Naive thymus-derived CD4-positive, alpha-beta T cell (primary cell): ENCODE results near the gene LRRC17. TPM values are rescaled to one million over a fixed set of nuclear protein-coding genes. Genes with fewer than 3 reads are reported as not detected.

Experiments used
- ATAC-seq: fragments of 150-1000 bp; cut with Tn5 transposase; 2 replicates; pipeline ENCODE4 v1.10.0; 2021; ENCODE audit warnings: mild to moderate bottlenecking, moderate library complexity
- CTCF ChIA-PET: fragments of 350-600 bp; sonication (Branson Sonifier 250); formaldehyde crosslinking; loops from one replicate; lab custom pipeline; 2021; ENCODE audit warnings: antibody characterized with exemption; lab: Charles Lee
- POLR2A ChIA-PET: fragments of 350-600 bp; sonication (Branson Sonifier 250); formaldehyde crosslinking; loops from one replicate; lab custom pipeline; 2021; ENCODE audit warnings: antibody characterized with exemption, inconsistent platforms; lab: Charles Lee
- DNase-seq, 9 donors: peaks; one replicate each; pipeline versions ENCODE4 v3.0.0 to v3.0.0-alpha.2; 2020 to 2022; ENCODE audit warnings: mixed read lengths in 1 of 9
- H3K27ac ChIP-seq: one replicate; pipeline ENCODE4 v1.7.0; 2013; ENCODE audit warnings: mild to moderate bottlenecking, low read depth, low read length, moderate library complexity
- H3K27me3 ChIP-seq, 2 donors: one replicate each; pipeline ENCODE4 v1.7.0; 2013; ENCODE audit warnings: low read length in 2 of 2, mild to moderate bottlenecking in 2 of 2, moderate library complexity in 2 of 2; ENCODE audit not compliant: control insufficient read depth in 2 of 2, insufficient read depth in 2 of 2
- H3K36me3 ChIP-seq, 3 experiments: 1 replicate in 2 of 3; 2 replicates in 1 of 3; pipeline ENCODE4 v1.7.0; 2013; ENCODE audit warnings: low read length in 3 of 3, mild to moderate bottlenecking in 3 of 3, moderate library complexity in 1 of 3; ENCODE audit not compliant: insufficient read depth in 3 of 3, control insufficient read depth in 2 of 3
- H3K4me1 ChIP-seq, 2 donors: one replicate each; pipeline ENCODE4 v1.7.0; 2013; ENCODE audit warnings: low read length in 2 of 2, mild to moderate bottlenecking in 2 of 2, moderate library complexity in 1 of 2; ENCODE audit not compliant: control insufficient read depth in 2 of 2, insufficient read depth in 2 of 2
- H3K4me3 ChIP-seq: 2 replicates; pipeline ENCODE4 v1.7.0; 2013; ENCODE audit warnings: mild to moderate bottlenecking, low read length
- H3K9me3 ChIP-seq, 3 experiments: 1 replicate in 2 of 3; 2 replicates in 1 of 3; pipeline ENCODE4 v1.7.0; 2013; ENCODE audit warnings: low read length in 3 of 3; ENCODE audit not compliant: control insufficient read depth in 2 of 3
- H3K27ac Mint-ChIP-seq, 9 donors: one replicate each; pipeline ENCODE4 v1.8.0; 2020 to 2022; ENCODE audit warnings: mixed read lengths in 9 of 9, mild to moderate bottlenecking in 8 of 9, moderate library complexity in 5 of 9, inconsistent platforms in 2 of 9
- H3K27me3 Mint-ChIP-seq, 5 donors: one replicate each; pipeline ENCODE4 v1.8.0; 2021 to 2022; ENCODE audit warnings: mixed read lengths in 5 of 5, mild to moderate bottlenecking in 1 of 5
- H3K36me3 Mint-ChIP-seq, 5 donors: one replicate each; pipeline ENCODE4 v1.8.0; 2020 to 2022; ENCODE audit warnings: mixed read lengths in 5 of 5, mild to moderate bottlenecking in 3 of 5, inconsistent platforms in 1 of 5
- H3K4me1 Mint-ChIP-seq, 7 donors: one replicate each; pipeline ENCODE4 v1.8.0; 2020 to 2022; ENCODE audit warnings: mixed read lengths in 7 of 7, mild to moderate bottlenecking in 3 of 7, inconsistent platforms in 1 of 7
- H3K4me3 Mint-ChIP-seq, 10 donors: one replicate each; pipeline ENCODE4 v1.8.0; 2020 to 2022; ENCODE audit warnings: mild to moderate bottlenecking in 10 of 10, mixed read lengths in 10 of 10, moderate library complexity in 6 of 10, inconsistent platforms in 2 of 10
- H3K9me3 Mint-ChIP-seq, 11 donors: one replicate each; pipeline ENCODE4 v1.8.0; 2020 to 2022; ENCODE audit warnings: mixed read lengths in 11 of 11, mild to moderate bottlenecking in 4 of 11, inconsistent platforms in 1 of 11, moderate library complexity in 1 of 11
- intact Hi-C, 2 donors: fragments of 100-400 bp; cut with micrococcal nuclease; formaldehyde crosslinking; loops; one replicate each; pipeline ENCODE4 v1.15.1; 2023
- polyA plus RNA-seq, 2 donors: library from polyadenylated mRNA; unstranded; fragments of 300-500 nt; fragmentation: Illumina TruSeq; gene quantifications; one replicate each; pipeline ENCODE4 v1.2.3, GENCODE V29; 2021
- total RNA-seq, 6 experiments: library from RNA in 5 of 6; stranded (reverse) in 5 of 6; gene quantifications; 1 replicate in 5 of 6; 2 replicates in 1 of 6; pipeline ENCODE4 v1.2.3 and lab custom pipeline; 2021 to 2026

The LRRC17 gene, protein sequence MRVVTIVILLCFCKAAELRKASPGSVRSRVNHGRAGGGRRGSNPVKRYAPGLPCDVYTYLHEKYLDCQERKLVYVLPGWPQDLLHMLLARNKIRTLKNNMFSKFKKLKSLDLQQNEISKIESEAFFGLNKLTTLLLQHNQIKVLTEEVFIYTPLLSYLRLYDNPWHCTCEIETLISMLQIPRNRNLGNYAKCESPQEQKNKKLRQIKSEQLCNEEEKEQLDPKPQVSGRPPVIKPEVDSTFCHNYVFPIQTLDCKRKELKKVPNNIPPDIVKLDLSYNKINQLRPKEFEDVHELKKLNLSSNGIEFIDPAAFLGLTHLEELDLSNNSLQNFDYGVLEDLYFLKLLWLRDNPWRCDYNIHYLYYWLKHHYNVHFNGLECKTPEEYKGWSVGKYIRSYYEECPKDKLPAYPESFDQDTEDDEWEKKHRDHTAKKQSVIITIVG
- total RNA-seq (1 to 10 TPM in 1 of 5 experiments, under 1 TPM in 3, not detected in 1; 0.20 to 1.1 (median 0.38) TPM), polyA plus RNA-seq (under 1 TPM; 0.24 to 0.39 TPM), total RNA-seq (lab: John Stamatoyannopoulos, UW) (not detected)

GRCh38 chr7:102912742-102913141 lies at the start of gene LRRC17:
Gene LRRC17, plus strand, starts transcription at chr7:102913000. Its CDS starts 20,914 bp downstream, at chr7:102933914.
- H3K4me3 ChIP-seq: no peak within 1 kb of the TSS
- H3K36me3 Mint-ChIP-seq: peaks cover 0 to 22% (median 13%) of the 10 kb centered on the region in 5 donors
- H3K4me1 ChIP-seq: no peaks in the 10 kb centered on the region
- peaks cover 0 to 9% (median 0%) of the 10 kb centered on the region in 5 donors for H3K27me3 Mint-ChIP-seq
- H3K9me3 ChIP-seq: no peaks in the 10 kb centered on the region
- ChIA-PET POLR2A (no interaction called here), CTCF (no interaction called here)
- H3K9me3 Mint-ChIP-seq: peaks cover 0 to 12% (median 5%) of the 10 kb centered on the region in 11 donors
- DNase-seq: no peak
- H3K4me1 Mint-ChIP-seq: peaks cover 0 to 5% (median 0%) of the 10 kb centered on the region in 7 donors
- peak within 1 kb of the TSS in 1 of 9 donors; percentile 49 for H3K27ac Mint-ChIP-seq
- ATAC-seq: no peak
- intact Hi-C loops: no loop called here
- no peaks in the 10 kb centered on the region for H3K27me3 ChIP-seq
- H3K4me3 Mint-ChIP-seq: peak within 1 kb of the TSS in 1 of 10 donors; percentile 33
- H3K27ac ChIP-seq: no peak within 1 kb of the TSS
- H3K36me3 ChIP-seq: no peaks in the 10 kb centered on the region

- Mint-ChIP-seq H3K9me3 (no peaks in the 10 kb centered on the region), H3K4me3 (no peak overlapping the region), H3K4me1 (peaks cover 0 to 6% (median 0%) of the 10 kb centered on the region in 7 donors), H3K27ac (no peak overlapping the region), H3K27me3 (peaks cover 0 to 7% (median 0%) of the 10 kb centered on the region in 5 donors), H3K36me3 (peaks cover 0 to 6% (median 0%) of the 10 kb centered on the region in 5 donors)
- ATAC-seq (no peak), DNase-seq (no peak)
- no peak overlapping the region for H3K4me3 ChIP-seq
- no peak overlapping the region for H3K27ac ChIP-seq
- CTCF ChIA-PET: no interaction called here
- no peaks in the 10 kb centered on the region for H3K9me3 ChIP-seq
- H3K27me3 ChIP-seq: no peaks in the 10 kb centered on the region
- intact Hi-C loops: no loop called here
- H3K4me1 ChIP-seq: no peaks in the 10 kb centered on the region
- POLR2A ChIA-PET: no interaction called here
- no peaks in the 10 kb centered on the region for H3K36me3 ChIP-seq
Observed at GRCh38 chr7:102864958-102865357, 47.8 kb upstream of the LRRC17 start.

- no peak overlapping the region for H3K4me3 Mint-ChIP-seq
- peaks cover 0 to 9% (median 0%) of the 10 kb centered on the region in 5 donors for H3K27me3 Mint-ChIP-seq
- peaks cover 0 to 16% (median 1%) of the 10 kb centered on the region in 5 donors for H3K36me3 Mint-ChIP-seq
- Histone ChIP-seq H3K4me1 (no peaks in the 10 kb centered on the region), H3K9me3 (no peaks in the 10 kb centered on the region), H3K36me3 (no peaks in the 10 kb centered on the region), H3K4me3 (no peak overlapping the region), H3K27me3 (no peaks in the 10 kb centered on the region), H3K27ac (no peak overlapping the region)
- POLR2A ChIA-PET: no interaction called here
- H3K9me3 Mint-ChIP-seq: no peaks in the 10 kb centered on the region
- DNase-seq (no peak), ATAC-seq (no peak)
- H3K4me1 Mint-ChIP-seq: peaks cover 0 to 6% (median 0%) of the 10 kb centered on the region in 7 donors
- H3K27ac Mint-ChIP-seq: no peak overlapping the region
- intact Hi-C loops: no loop called here
- CTCF ChIA-PET: no interaction called here
Observed at GRCh38 chr7:102866535-102867215, 46.1 kb upstream of the LRRC17 start.

DNA sequence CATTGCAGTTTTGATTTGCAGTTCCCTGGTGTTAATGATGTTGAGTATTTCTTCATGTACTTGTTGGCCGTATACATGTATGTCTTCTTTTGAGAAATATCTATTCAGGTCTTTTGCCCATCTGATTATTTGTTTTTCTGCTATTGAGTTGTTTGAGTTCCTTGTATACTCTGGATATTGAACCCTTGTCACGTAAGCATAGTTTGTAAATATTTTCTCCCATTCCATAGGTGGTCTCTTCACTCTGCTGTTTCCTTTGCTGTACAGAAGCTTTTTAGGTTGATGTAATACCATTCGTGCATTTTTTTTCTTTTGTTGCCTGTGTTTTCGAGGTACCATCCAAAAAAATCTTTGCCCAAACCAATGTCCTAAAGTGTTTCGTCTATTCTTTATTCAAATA lies 43.6 kb upstream of the LRRC17 start:
- H3K36me3 Mint-ChIP-seq: peaks cover 4 to 21% (median 5%) of the 10 kb centered on the region in 5 donors
- Histone ChIP-seq H3K27me3 (no peaks in the 10 kb centered on the region), H3K27ac (no peak overlapping the region), H3K4me1 (no peaks in the 10 kb centered on the region), H3K36me3 (no peaks in the 10 kb centered on the region), H3K4me3 (no peak overlapping the region), H3K9me3 (no peaks in the 10 kb centered on the region)
- peaks cover 0 to 4% (median 0%) of the 10 kb centered on the region in 5 donors for H3K27me3 Mint-ChIP-seq
- ATAC-seq (no peak), DNase-seq (no peak)
- H3K4me3 Mint-ChIP-seq: no peak overlapping the region
- POLR2A ChIA-PET: no interaction called here
- peaks cover 0 to 16% (median 0%) of the 10 kb centered on the region in 7 donors for H3K4me1 Mint-ChIP-seq
- CTCF ChIA-PET: no interaction called here
- no peaks in the 10 kb centered on the region for H3K9me3 Mint-ChIP-seq
- intact Hi-C loops: no loop called here
- H3K27ac Mint-ChIP-seq: no peak overlapping the region

DNA sequence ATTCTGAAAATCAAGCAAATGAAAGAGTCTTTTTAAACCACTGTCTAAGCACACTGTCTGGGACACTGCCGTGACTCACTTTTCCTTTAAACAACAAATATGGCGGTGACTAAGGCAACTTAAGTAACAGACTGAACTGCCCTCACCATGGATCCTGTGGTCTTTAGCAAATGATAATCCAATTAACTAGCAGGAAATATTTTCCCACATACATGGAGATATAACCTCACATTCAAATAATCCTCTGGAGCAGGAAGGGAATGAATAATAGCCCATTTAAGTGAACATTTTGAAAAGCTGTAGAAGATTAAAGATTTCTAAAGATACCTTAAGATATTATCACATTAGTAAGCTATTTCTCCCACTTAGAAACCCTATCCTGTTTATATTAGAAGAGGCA lies 40.3 kb upstream of the LRRC17 start:
- intact Hi-C loops: no loop called here
- ChIA-PET POLR2A (no interaction called here), CTCF (no interaction called here)
- H3K27me3 Mint-ChIP-seq: peaks cover 0 to 2% (median 0%) of the 10 kb centered on the region in 5 donors
- Histone ChIP-seq H3K4me3 (no peak overlapping the region), H3K4me1 (no peaks in the 10 kb centered on the region), H3K36me3 (no peaks in the 10 kb centered on the region), H3K27me3 (no peaks in the 10 kb centered on the region), H3K9me3 (no peaks in the 10 kb centered on the region), H3K27ac (no peak overlapping the region)
- no peak overlapping the region for H3K27ac Mint-ChIP-seq
- DNase-seq (no peak), ATAC-seq (no peak)
- peaks cover 4 to 19% (median 5%) of the 10 kb centered on the region in 5 donors for H3K36me3 Mint-ChIP-seq
- H3K9me3 Mint-ChIP-seq: no peaks in the 10 kb centered on the region
- H3K4me3 Mint-ChIP-seq: no peak overlapping the region
- H3K4me1 Mint-ChIP-seq: peaks cover 0 to 36% (median 0%) of the 10 kb centered on the region in 7 donors

DNA sequence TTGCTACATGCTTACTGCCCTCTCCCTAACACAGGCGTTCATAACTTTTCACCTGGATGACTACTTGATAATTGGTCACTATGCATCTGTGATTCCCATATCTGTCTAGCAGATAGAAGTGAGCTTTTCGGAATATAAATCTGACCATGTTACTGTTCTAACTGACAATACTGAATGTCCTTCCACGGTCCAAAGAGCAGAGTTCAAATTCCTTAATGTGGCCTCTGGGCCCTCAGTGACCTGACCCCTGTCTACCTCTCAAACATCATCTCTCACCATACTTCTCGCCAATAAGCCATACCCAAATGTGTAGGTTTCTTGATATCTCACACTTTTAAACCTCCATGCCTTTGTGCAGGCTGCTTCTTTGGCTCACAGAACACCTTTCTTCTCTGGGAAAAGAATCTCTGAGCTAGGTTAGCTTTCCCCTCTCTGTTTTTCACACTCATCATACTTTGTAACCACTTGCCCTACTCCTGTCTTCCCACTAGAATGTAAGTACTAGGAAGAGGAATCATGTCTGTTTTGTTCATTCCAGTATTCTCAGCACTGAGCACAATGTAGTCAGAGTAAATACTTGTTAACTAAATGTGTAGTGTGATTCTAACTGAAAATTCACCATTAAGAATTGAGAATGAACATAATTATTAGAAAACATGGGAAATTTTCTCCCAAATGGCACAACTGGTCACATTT lies 39.2 kb upstream of the LRRC17 start:
- intact Hi-C loops: no loop called here
- Mint-ChIP-seq H3K4me3 (no peak overlapping the region), H3K36me3 (peaks cover 4 to 19% (median 5%) of the 10 kb centered on the region in 5 donors), H3K27me3 (peaks cover 0 to 2% (median 0%) of the 10 kb centered on the region in 5 donors), H3K27ac (peak overlapping the region in 1 of 9 donors; percentile 24), H3K9me3 (no peaks in the 10 kb centered on the region), H3K4me1 (peaks cover 0 to 30% (median 0%) of the 10 kb centered on the region in 7 donors)
- Histone ChIP-seq H3K4me1 (no peaks in the 10 kb centered on the region), H3K36me3 (no peaks in the 10 kb centered on the region), H3K27ac (no peak overlapping the region), H3K27me3 (no peaks in the 10 kb centered on the region), H3K9me3 (no peaks in the 10 kb centered on the region), H3K4me3 (no peak overlapping the region)
- DNase-seq (no peak), ATAC-seq (no peak)
- ChIA-PET POLR2A (no interaction called here), CTCF (no interaction called here)
